Stimulated activated CD8-positive, alpha-beta memory T cell treated with anti-CD3 and anti-CD28 coated beads, Interleukin-12 subunit alpha, Interleukin-12 subunit beta, amount 100 ng/mL, for 4 hours (primary cell): ENCODE results near the gene ABCB6.
"Not testable (repeated sequence)": the region's sequence is repeated elsewhere in the genome, so short reads cannot be mapped to it uniquely, and the experiment has no call there.

Experiments
- DNase-seq: peaks from one replicate; pipeline ENCODE4 v3.0.0-alpha.2; 2020; ENCODE audit warnings: low read depth

The ABCB6 gene

GRCh38 chr2:219213486-219214071, 5.2 kb downstream of the ABCB6 start:
- DNase-seq = no peak

- DNase-seq = no peak
These were observed 5.7 kb downstream of the ABCB6 start for GRCh38 chr2:219213026-219213415.

GRCh38 chr2:219210886-219211362, 7.8 kb downstream of the ABCB6 start:
- no peak for DNase-seq

GRCh38 chr2:219210196-219210885, 8.4 kb downstream of the ABCB6 start:
- DNase-seq = no peak

GRCh38 chr2:219209236-219210195, 9.2 kb downstream of the ABCB6 start:
- no peak for DNase-seq

- DNase-seq = no peak
These were observed 10.6 kb downstream of the ABCB6 start for GRCh38 chr2:219207884-219208740.

GRCh38 chr2:219207134-219207883, 11.4 kb downstream of the ABCB6 start:
- DNase-seq = no peak

GRCh38 chr2:219206328-219207133, 12.2 kb downstream of the ABCB6 start, which contains the start of gene ZFAND2B:
Gene ZFAND2B (plus strand): TSS chr2:219206782. CDS start chr2:219206988, 206 bp downstream.
- DNase-seq = peak; percentile 94

GRCh38 chr2:219205981-219206327, 12.8 kb downstream of the ABCB6 start:
- no peak for DNase-seq

GRCh38 chr2:219205165-219205538, 13.6 kb downstream of the ABCB6 start:
- DNase-seq = no peak

GRCh38 chr2:219204425-219205164, 14.2 kb downstream of the ABCB6 start:
- DNase-seq = no peak

- not testable (repeated sequence) for DNase-seq
These were observed 17.4 kb downstream of the ABCB6 start for GRCh38 chr2:219201331-219201730.

- DNase-seq = not testable (repeated sequence)
These were observed 18.0 kb downstream of the ABCB6 start for GRCh38 chr2:219200502-219201326.

GRCh38 chr2:219199470-219200211, 19.1 kb downstream of the ABCB6 start:
- DNase-seq = no peak

GRCh38 chr2:219198974-219199373, 19.8 kb downstream of the ABCB6 start:
- no peak for DNase-seq

- no peak for DNase-seq
These were observed 21.4 kb downstream of the ABCB6 start for GRCh38 chr2:219197388-219197787.

- DNase-seq = no peak
These were observed 31.9 kb downstream of the ABCB6 start for GRCh38 chr2:219186754-219187456.
